Prostate gland (tissue), 2 donors: ENCODE measurements around the gene ZP1.

Experiments used
- POLR2AphosphoS5 ChIP-seq: sonication (generic); formaldehyde crosslinking; IDR thresholded peaks from one replicate; pipeline ENCODE4 v1.6.1; 2017; ENCODE audit warnings: antibody characterized with exemption
- TF ChIP-seq, protein P1 (sequence below), 4 experiments: fragments of 200-600 bp in 2 of 4; fragments of 450-650 bp in 2 of 4; sonication (generic) in 2 of 4; IDR thresholded peaks; 1 replicate in 3 of 4; 2 replicates in 1 of 4; pipeline ENCODE4 v1.5.1; 2016 to 2019; ENCODE audit warnings: antibody characterized with exemption in 4 of 4, mild to moderate bottlenecking in 2 of 4, moderate library complexity in 2 of 4

DNA sequence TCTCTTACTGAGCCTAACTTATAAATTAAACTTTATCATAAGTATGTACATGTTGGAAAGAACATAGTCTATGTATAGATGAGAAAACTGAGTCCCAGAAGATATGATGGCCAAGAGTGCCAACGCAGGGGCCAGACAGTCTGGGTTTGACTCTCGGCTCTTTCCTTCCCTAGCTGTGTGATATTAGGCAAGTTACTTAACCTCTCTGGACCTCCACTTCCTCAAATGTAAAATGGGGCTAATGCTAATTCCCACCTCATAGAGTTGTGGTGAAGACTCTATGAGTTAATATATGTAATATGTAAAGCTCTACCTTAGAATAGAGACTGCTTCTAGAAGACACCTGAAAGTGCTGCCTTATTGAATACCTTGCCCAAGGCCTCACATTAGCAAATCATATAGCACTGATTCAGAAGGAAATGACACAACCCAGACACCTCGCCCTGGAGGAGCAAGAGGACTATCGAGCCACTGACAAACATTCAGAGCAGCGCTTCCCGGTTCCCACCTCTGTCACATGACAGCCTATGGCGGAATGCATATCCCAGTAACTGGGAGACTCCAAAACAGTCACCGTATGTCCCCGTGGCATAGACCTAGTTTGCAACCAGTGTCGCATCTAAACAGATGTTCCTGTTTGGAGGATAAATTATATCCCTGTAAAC lies 36.7 kb upstream of the ZP1 start:
- TF ChIP-seq, protein P1, sequence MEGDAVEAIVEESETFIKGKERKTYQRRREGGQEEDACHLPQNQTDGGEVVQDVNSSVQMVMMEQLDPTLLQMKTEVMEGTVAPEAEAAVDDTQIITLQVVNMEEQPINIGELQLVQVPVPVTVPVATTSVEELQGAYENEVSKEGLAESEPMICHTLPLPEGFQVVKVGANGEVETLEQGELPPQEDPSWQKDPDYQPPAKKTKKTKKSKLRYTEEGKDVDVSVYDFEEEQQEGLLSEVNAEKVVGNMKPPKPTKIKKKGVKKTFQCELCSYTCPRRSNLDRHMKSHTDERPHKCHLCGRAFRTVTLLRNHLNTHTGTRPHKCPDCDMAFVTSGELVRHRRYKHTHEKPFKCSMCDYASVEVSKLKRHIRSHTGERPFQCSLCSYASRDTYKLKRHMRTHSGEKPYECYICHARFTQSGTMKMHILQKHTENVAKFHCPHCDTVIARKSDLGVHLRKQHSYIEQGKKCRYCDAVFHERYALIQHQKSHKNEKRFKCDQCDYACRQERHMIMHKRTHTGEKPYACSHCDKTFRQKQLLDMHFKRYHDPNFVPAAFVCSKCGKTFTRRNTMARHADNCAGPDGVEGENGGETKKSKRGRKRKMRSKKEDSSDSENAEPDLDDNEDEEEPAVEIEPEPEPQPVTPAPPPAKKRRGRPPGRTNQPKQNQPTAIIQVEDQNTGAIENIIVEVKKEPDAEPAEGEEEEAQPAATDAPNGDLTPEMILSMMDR (IDR thresholded peaks at IDR 0.05) = no peak
- TF ChIP-seq POLR2AphosphoS5 = no peak
